HEK293 (cell line): ENCODE data around the gene PIP5K1B.

Experiments
- CTCF ChIA-PET: fragments of 350-600 bp; formaldehyde crosslinking; extraction: SDS; loops from one replicate; lab custom pipeline; 2021; ENCODE audit warnings: antibody characterized with exemption; lab: Yijun Ruan, JAX
- POLR2A ChIA-PET: fragments of 300-600 bp; formaldehyde crosslinking; extraction: SDS; loops from one replicate; lab custom pipeline; 2020; ENCODE audit warnings: antibody characterized with exemption, inconsistent platforms; lab: Yijun Ruan, JAX
- H3K27ac ChIP-seq: fragments of 200-500 bp; sonication (Bioruptor generic); 2 replicates; pipeline ENCODE4 v1.5.1; 2014; ENCODE audit warnings: low read depth, low read length, control low read depth, inconsistent platforms; ENCODE audit errors: extremely low read depth
- H3K36me3 ChIP-seq, 2 experiments: fragments of 200-500 bp in 1 of 2; sonication (Bioruptor generic) in 1 of 2; 1 replicate in 1 of 2; 2 replicates in 1 of 2; pipeline ENCODE4 v1.5.1; 2014 to 2017; ENCODE audit warnings: inconsistent platforms in 2 of 2, low read length in 2 of 2; ENCODE audit not compliant: control insufficient read depth in 2 of 2, insufficient read depth in 1 of 2
- H3K4me1 ChIP-seq: fragments of 200-500 bp; sonication (Bioruptor generic); 2 replicates; pipeline ENCODE4 v1.5.1; 2014; ENCODE audit warnings: mild to moderate bottlenecking, low read length, inconsistent platforms; ENCODE audit not compliant: control insufficient read depth, insufficient read depth
- H3K4me3 ChIP-seq: 2 replicates; pipeline ENCODE4 v1.5.1; 2011; ENCODE audit warnings: low read depth, mild to moderate bottlenecking, control low read depth, low read length, moderate library complexity
- H3K9me3 ChIP-seq: fragments of 200-500 bp; sonication (Bioruptor generic); 2 replicates; pipeline ENCODE4 v1.5.1; 2014; ENCODE audit warnings: low read depth, low read length, inconsistent platforms; ENCODE audit not compliant: control insufficient read depth, insufficient read depth
- EGR2 ChIP-seq: fragments of 450-650 bp; formaldehyde crosslinking; IDR thresholded peaks from 2 replicates; pipeline ENCODE4 v1.5.1; 2016; ENCODE audit warnings: low read depth, missing biosample characterization, missing genetic modification characterization
- KLF7 ChIP-seq: fragments of 450-650 bp; formaldehyde crosslinking; IDR thresholded peaks from 2 replicates; pipeline ENCODE4 v1.5.1; 2016; ENCODE audit warnings: missing biosample characterization, missing genetic modification characterization, borderline replicate concordance
- TSHZ1 ChIP-seq: fragments of 450-650 bp; formaldehyde crosslinking; IDR thresholded peaks from 2 replicates; pipeline ENCODE4 v1.5.1; 2016; ENCODE audit warnings: missing biosample characterization, missing genetic modification characterization, borderline replicate concordance
- ZBTB17 ChIP-seq: fragments of 450-650 bp; formaldehyde crosslinking; IDR thresholded peaks from 2 replicates; pipeline ENCODE4 v1.5.1; 2016; ENCODE audit warnings: missing biosample characterization, missing genetic modification characterization
- ZBTB20 ChIP-seq: fragments of 450-650 bp; formaldehyde crosslinking; IDR thresholded peaks from 2 replicates; pipeline ENCODE4 v1.5.1; 2016; ENCODE audit warnings: missing biosample characterization, missing genetic modification characterization
- ZEB2 ChIP-seq: fragments of 450-650 bp; formaldehyde crosslinking; IDR thresholded peaks from 2 replicates; pipeline ENCODE4 v1.5.1; 2016; ENCODE audit warnings: missing biosample characterization, missing genetic modification characterization
- ZFHX2 ChIP-seq: fragments of 450-650 bp; formaldehyde crosslinking; conservative IDR thresholded peaks from 2 replicates; pipeline ENCODE4 v1.5.1; 2016; ENCODE audit warnings: missing biosample characterization, missing genetic modification characterization
- ZNF184 ChIP-seq: fragments of 450-650 bp; IDR thresholded peaks from 2 replicates; pipeline ENCODE4 v1.5.1; 2018; ENCODE audit warnings: missing biosample characterization, mild to moderate bottlenecking, missing genetic modification characterization
- ZNF211 ChIP-seq: fragments of 450-650 bp; formaldehyde crosslinking; IDR thresholded peaks from 2 replicates; pipeline ENCODE4 v1.5.1; 2016; ENCODE audit warnings: low read depth, missing biosample characterization, missing genetic modification characterization
- ZNF221 ChIP-seq: fragments of 450-650 bp; formaldehyde crosslinking; IDR thresholded peaks from 2 replicates; pipeline ENCODE4 v1.5.1; 2017; ENCODE audit warnings: missing biosample characterization, missing genetic modification characterization, borderline replicate concordance
- ZNF274 ChIP-seq, 2 experiments: fragments of 200-500 bp in 1 of 2; fragments of 450-650 bp in 1 of 2; sonication (Bioruptor generic) in 1 of 2; formaldehyde crosslinking in 1 of 2; IDR thresholded peaks; 2 replicates each; pipeline versions ENCODE4 v1.5.1 to v1.6.1; 2014 to 2016; ENCODE audit warnings: borderline replicate concordance in 1 of 2, inconsistent platforms in 1 of 2, low read length in 1 of 2, missing biosample characterization in 1 of 2, missing genetic modification characterization in 1 of 2
- ZNF366 ChIP-seq: fragments of 450-650 bp; formaldehyde crosslinking; conservative IDR thresholded peaks from 2 replicates; pipeline ENCODE4 v1.5.1; 2016; ENCODE audit warnings: missing biosample characterization, missing genetic modification characterization
- ZNF555 ChIP-seq: fragments of 450-650 bp; formaldehyde crosslinking; conservative IDR thresholded peaks from 2 replicates; pipeline ENCODE4 v1.5.1; 2017; ENCODE audit warnings: missing biosample characterization, mild to moderate bottlenecking, missing genetic modification characterization, inconsistent platforms
- ZNF600 ChIP-seq: fragments of 450-650 bp; formaldehyde crosslinking; IDR thresholded peaks from 2 replicates; pipeline ENCODE4 v1.5.1; 2016; ENCODE audit warnings: missing biosample characterization, missing genetic modification characterization
- ZNF626 ChIP-seq: fragments of 450-650 bp; sonication (Bioruptor Pico); formaldehyde crosslinking; IDR thresholded peaks from 2 replicates; pipeline ENCODE4 v1.5.1; 2018; ENCODE audit warnings: missing biosample characterization, missing genetic modification characterization, inconsistent platforms
- TF ChIP-seq, protein P1 (sequence below): fragments of 450-650 bp; formaldehyde crosslinking; IDR thresholded peaks from 2 replicates; pipeline ENCODE4 v1.5.1; 2017; ENCODE audit warnings: missing biosample characterization, missing genetic modification characterization
- TF ChIP-seq, protein P2 (sequence below): fragments of 450-650 bp; formaldehyde crosslinking; IDR thresholded peaks from 2 replicates; pipeline ENCODE4 v1.5.1; 2016; ENCODE audit warnings: missing biosample characterization, missing genetic modification characterization

PIP5K1B gene

DNA sequence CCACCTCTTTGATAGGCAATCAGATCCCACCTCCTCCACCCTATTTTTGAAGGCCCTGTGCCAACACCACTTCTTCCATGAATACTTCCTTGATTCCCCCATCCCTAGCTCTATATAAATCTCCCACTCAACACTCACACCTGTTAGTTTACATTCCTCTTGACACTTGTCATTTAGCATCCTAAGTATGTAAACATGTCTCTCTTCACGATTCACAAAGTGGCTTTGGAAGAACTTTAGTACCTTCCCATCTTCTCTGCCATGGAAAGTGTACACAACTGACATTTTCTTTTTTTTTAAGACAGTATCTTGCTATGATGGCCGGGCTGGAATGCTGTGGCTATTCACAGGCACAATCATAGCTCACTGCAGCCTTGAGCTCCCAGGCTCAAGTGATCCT, 329.0 kb downstream of the PIP5K1B start:
- CTCF ChIA-PET, result interaction anchor here (0.6 to 1.6 kb wide), 4 partner anchors 11 to 895 kb away, joined by 3 to 6 read pairs (median 4); no protein-coding TSS in a partner anchor
- Histone ChIP-seq H3K36me3 (no peaks in the 10 kb centered on the region), H3K9me3 (no peaks in the 10 kb centered on the region), H3K4me3 (no peak overlapping the region), H3K27ac (no peak overlapping the region), H3K4me1 (no peaks in the 10 kb centered on the region)
- TF ChIP-seq ZNF366 (tag by site-specific recombination) (no peak), ZNF626 (tag by site-specific recombination) (no peak), TSHZ1 (no peak), ZEB2 (tag by site-specific recombination) (no peak), ZBTB17 (tag by site-specific recombination) (no peak), EGR2 (tag by site-specific recombination) (no peak), ZNF184 (tag by site-specific recombination) (no peak), ZBTB20 (tag by site-specific recombination) (no peak), ZNF221 (tag by site-specific recombination) (no peak), KLF7 (tag by site-specific recombination) (no peak), ZNF600 (tag by site-specific recombination) (no peak), ZNF211 (tag by site-specific recombination) (no peak), ZNF555 (tag by site-specific recombination) (no peak), ZFHX2 (tag by site-specific recombination) (no peak), ZNF274 (IDR thresholded peaks at IDR 0.05; ENCODE audit: low read length) (no peak), ZNF274 (tag by site-specific recombination; IDR thresholded peaks at IDR 0.05; ENCODE audit: borderline replicate concordance) (no peak)
- TF ChIP-seq, protein P1, sequence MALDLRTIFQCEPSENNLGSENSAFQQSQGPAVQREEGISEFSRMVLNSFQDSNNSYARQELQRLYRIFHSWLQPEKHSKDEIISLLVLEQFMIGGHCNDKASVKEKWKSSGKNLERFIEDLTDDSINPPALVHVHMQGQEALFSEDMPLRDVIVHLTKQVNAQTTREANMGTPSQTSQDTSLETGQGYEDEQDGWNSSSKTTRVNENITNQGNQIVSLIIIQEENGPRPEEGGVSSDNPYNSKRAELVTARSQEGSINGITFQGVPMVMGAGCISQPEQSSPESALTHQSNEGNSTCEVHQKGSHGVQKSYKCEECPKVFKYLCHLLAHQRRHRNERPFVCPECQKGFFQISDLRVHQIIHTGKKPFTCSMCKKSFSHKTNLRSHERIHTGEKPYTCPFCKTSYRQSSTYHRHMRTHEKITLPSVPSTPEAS, result no peak
- TF ChIP-seq, protein P2, sequence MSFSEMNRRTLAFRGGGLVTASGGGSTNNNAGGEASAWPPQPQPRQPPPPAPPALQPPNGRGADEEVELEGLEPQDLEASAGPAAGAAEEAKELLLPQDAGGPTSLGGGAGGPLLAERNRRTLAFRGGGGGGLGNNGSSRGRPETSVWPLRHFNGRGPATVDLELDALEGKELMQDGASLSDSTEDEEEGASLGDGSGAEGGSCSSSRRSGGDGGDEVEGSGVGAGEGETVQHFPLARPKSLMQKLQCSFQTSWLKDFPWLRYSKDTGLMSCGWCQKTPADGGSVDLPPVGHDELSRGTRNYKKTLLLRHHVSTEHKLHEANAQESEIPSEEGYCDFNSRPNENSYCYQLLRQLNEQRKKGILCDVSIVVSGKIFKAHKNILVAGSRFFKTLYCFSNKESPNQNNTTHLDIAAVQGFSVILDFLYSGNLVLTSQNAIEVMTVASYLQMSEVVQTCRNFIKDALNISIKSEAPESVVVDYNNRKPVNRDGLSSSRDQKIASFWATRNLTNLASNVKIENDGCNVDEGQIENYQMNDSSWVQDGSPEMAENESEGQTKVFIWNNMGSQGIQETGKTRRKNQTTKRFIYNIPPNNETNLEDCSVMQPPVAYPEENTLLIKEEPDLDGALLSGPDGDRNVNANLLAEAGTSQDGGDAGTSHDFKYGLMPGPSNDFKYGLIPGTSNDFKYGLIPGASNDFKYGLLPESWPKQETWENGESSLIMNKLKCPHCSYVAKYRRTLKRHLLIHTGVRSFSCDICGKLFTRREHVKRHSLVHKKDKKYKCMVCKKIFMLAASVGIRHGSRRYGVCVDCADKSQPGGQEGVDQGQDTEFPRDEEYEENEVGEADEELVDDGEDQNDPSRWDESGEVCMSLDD, result no peak
- POLR2A ChIA-PET, result interaction anchor here (0.6 kb wide), 1 partner anchor 36 kb away, joined by 3 read pairs; no protein-coding TSS in a partner anchor
